ENCODE data around the gene TSPAN18.

DNA sequence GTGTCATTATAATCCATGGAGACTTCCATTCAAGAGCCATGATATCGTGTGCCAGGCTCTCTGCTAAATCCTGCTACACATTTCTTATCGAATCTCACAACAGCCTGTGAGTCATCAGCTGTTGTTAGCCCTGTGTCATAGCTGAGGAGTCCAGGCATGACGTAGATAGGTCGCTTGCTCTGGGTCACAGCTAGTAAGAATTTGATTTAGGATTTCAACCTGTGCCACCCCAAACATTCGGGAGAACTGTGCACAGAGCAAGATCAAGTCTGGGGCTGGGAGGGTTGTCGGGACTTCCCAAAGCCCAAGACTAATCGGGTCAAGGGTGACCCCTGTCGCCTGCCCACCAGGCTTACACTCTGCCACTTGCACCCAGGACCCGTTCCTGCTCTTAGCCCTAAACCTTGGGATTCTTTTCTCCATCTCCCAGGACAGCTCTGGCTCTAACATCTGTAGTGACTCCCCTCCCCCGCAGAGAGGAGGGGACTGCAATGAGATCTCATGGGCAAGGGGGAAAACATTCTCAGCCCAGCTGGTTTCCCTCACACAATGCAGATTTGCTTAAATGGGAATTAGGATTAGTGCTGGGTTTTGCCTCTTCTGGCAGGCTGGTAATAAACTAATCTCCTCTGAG lies 34.3 kb downstream of the TSPAN18 start:
- TF ChIP-seq EZH2phosphoT487 (IDR thresholded peaks at IDR 0.05; ENCODE audit: borderline replicate concordance) (no peak), SP1 (IDR thresholded peaks at IDR 0.05; ENCODE audit: low read depth) (no peak), RAD21 (IDR thresholded peaks at IDR 0.05; ENCODE audit: low read depth) (no peak), POLR2AphosphoS5 (IDR thresholded peaks at IDR 0.05; ENCODE audit: low read depth, low read length) (no peak)
- TF ChIP-seq, protein P1, sequence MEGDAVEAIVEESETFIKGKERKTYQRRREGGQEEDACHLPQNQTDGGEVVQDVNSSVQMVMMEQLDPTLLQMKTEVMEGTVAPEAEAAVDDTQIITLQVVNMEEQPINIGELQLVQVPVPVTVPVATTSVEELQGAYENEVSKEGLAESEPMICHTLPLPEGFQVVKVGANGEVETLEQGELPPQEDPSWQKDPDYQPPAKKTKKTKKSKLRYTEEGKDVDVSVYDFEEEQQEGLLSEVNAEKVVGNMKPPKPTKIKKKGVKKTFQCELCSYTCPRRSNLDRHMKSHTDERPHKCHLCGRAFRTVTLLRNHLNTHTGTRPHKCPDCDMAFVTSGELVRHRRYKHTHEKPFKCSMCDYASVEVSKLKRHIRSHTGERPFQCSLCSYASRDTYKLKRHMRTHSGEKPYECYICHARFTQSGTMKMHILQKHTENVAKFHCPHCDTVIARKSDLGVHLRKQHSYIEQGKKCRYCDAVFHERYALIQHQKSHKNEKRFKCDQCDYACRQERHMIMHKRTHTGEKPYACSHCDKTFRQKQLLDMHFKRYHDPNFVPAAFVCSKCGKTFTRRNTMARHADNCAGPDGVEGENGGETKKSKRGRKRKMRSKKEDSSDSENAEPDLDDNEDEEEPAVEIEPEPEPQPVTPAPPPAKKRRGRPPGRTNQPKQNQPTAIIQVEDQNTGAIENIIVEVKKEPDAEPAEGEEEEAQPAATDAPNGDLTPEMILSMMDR (IDR thresholded peaks at IDR 0.05 in 2 of 3, conservative IDR thresholded peaks at IDR 0.05 in 1 of 3; ENCODE audit: borderline replicate concordance in 1 of 3, insufficient read depth in 1 of 3, low read depth in 2 of 3, low read length in 2 of 3): no peak
- TF ChIP-seq, protein P2, sequence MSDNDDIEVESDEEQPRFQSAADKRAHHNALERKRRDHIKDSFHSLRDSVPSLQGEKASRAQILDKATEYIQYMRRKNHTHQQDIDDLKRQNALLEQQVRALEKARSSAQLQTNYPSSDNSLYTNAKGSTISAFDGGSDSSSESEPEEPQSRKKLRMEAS (IDR thresholded peaks at IDR 0.05): no peak

Measured in HCT116 (cell line).